Measurements from ENCODE around the gene IGIP. TPM values are rescaled to one million over a fixed set of nuclear protein-coding genes. Genes with fewer than 3 reads are reported as not detected.

IGIP gene
- polyA plus RNA-seq, 1 of the 3 experiments (the other 2 are of a cell fraction) = 0.72 TPM

- Histone ChIP-seq H3F3A (replicated peaks; ENCODE audit: insufficient read depth) (peaks cover 38% of the 10 kb centered on the region), H3K9ac (peak overlapping the region; percentile 73), H3K27me3 (ENCODE audit: insufficient read depth) (no peaks in the 10 kb centered on the region; the same call in 1 of the 2 replicates), H3K4me2 (peak overlapping the region; percentile 97), H3K4me3 (ENCODE audit: low read depth in 2 of 2, low read length in 1 of 2) (peak overlapping the region; percentile 78 to 79), H3K9me2 (no peaks in the 10 kb centered on the region), H3K79me2 (ENCODE audit: insufficient read depth) (peaks cover 42% of the 10 kb centered on the region), H4K20me1 (ENCODE audit: insufficient read depth) (peaks cover 7% of the 10 kb centered on the region), H3K9me3 (no peaks in the 10 kb centered on the region), H2AFZ (ENCODE audit: low read depth) (peak overlapping the region; percentile 97), H3K27ac (ENCODE audit: low read depth in 2 of 2, low read length in 1 of 2) (peak overlapping the region; percentile 77 to 94), H3K4me1 (ENCODE audit: control insufficient read depth in 1 of 2, insufficient read depth in 2 of 2, low read depth in 1 of 2, low read length in 1 of 2) (peaks cover 7 to 23% of the 10 kb centered on the region in 2 experiments; a peak in 3 of 4 replicates), H3K36me3 (replicated peaks in 1 of 2; ENCODE audit: control insufficient read depth in 1 of 2, insufficient read depth in 2 of 2, low read length in 1 of 2) (no peaks in the 10 kb centered on the region)
- CTCF ChIA-PET = interaction anchor here (0.7 to 2.7 kb wide), 10 partner anchors 14 to 264 kb away, joined by 3 to 13 read pairs (median 5); partner anchors contain the start of gene NRG2
- POLR2A ChIA-PET = interaction anchor here (0.9 to 1.0 kb wide), 3 partner anchors 11 to 67 kb away, joined by 3 to 4 read pairs (median 4); partner anchors contain the start of gene CYSTM1
- 1% methylated on average over 10 of the region's 88 CpGs for WGBS (ENCODE audit: low lambda C conversion rate)
- DNase-seq = peak; percentile 95
- no peak for TF ChIP-seq YY1 (IDR thresholded peaks at IDR 0.05; ENCODE audit: low read depth)
- TF ChIP-seq, protein P1, sequence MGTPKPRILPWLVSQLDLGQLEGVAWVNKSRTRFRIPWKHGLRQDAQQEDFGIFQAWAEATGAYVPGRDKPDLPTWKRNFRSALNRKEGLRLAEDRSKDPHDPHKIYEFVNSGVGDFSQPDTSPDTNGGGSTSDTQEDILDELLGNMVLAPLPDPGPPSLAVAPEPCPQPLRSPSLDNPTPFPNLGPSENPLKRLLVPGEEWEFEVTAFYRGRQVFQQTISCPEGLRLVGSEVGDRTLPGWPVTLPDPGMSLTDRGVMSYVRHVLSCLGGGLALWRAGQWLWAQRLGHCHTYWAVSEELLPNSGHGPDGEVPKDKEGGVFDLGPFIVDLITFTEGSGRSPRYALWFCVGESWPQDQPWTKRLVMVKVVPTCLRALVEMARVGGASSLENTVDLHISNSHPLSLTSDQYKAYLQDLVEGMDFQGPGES (IDR thresholded peaks at IDR 0.05; ENCODE audit: low read depth, low read length) = no peak
- no peak for TF ChIP-seq USF1 (IDR thresholded peaks at IDR 0.05; ENCODE audit: borderline replicate concordance, low read depth)
- TF ChIP-seq SIN3A (IDR thresholded peaks at IDR 0.05; ENCODE audit: borderline replicate concordance, low read depth, low read length) = no peak
- TF ChIP-seq TAF1 (IDR thresholded peaks at IDR 0.05; ENCODE audit: borderline replicate concordance, low read depth, low read length) = peak; percentile 55; the same call in 1 of the 2 replicates
- no peak for TF ChIP-seq RAD21 (IDR thresholded peaks at IDR 0.05; ENCODE audit: low read length)
- no peak for TF ChIP-seq FOSL2 (IDR thresholded peaks at IDR 0.05; ENCODE audit: borderline replicate concordance, low read depth)
- TF ChIP-seq FOXJ3 (CRISPR knock-in tag; IDR thresholded peaks at IDR 0.05) = no peak; the same call in 1 of the 2 replicates
- no peak for TF ChIP-seq TCF12 (IDR thresholded peaks at IDR 0.05)
- TF ChIP-seq NRF1 (IDR thresholded peaks at IDR 0.05; ENCODE audit: low read depth, low read length) = no peak
- no peak; the same call in 1 of the 2 replicates for TF ChIP-seq ELF1 (IDR thresholded peaks at IDR 0.05)
- no peak for TF ChIP-seq JUND (IDR thresholded peaks at IDR 0.05)
- TF ChIP-seq GATA2 (CRISPR knock-in tag; IDR thresholded peaks at IDR 0.05) = no peak
- TF ChIP-seq, protein P2, sequence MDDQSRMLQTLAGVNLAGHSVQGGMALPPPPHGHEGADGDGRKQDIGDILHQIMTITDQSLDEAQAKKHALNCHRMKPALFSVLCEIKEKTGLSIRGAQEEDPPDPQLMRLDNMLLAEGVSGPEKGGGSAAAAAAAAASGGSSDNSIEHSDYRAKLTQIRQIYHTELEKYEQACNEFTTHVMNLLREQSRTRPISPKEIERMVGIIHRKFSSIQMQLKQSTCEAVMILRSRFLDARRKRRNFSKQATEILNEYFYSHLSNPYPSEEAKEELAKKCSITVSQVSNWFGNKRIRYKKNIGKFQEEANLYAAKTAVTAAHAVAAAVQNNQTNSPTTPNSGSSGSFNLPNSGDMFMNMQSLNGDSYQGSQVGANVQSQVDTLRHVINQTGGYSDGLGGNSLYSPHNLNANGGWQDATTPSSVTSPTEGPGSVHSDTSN (IDR thresholded peaks at IDR 0.05) = no peak
- TF ChIP-seq EP300 (IDR thresholded peaks at IDR 0.05; ENCODE audit: borderline replicate concordance in 1 of 2, low read depth in 1 of 2, low read length in 1 of 2) = no peak; a peak in 1 of 4 replicates
- no peak for TF ChIP-seq EZH2phosphoT487 (IDR thresholded peaks at IDR 0.05; ENCODE audit: borderline replicate concordance, low read depth)
- TF ChIP-seq NFIC (IDR thresholded peaks at IDR 0.05; ENCODE audit: borderline replicate concordance) = no peak
- no peak for TF ChIP-seq GABPA (IDR thresholded peaks at IDR 0.05; ENCODE audit: low read depth)
- TF ChIP-seq, protein P3, sequence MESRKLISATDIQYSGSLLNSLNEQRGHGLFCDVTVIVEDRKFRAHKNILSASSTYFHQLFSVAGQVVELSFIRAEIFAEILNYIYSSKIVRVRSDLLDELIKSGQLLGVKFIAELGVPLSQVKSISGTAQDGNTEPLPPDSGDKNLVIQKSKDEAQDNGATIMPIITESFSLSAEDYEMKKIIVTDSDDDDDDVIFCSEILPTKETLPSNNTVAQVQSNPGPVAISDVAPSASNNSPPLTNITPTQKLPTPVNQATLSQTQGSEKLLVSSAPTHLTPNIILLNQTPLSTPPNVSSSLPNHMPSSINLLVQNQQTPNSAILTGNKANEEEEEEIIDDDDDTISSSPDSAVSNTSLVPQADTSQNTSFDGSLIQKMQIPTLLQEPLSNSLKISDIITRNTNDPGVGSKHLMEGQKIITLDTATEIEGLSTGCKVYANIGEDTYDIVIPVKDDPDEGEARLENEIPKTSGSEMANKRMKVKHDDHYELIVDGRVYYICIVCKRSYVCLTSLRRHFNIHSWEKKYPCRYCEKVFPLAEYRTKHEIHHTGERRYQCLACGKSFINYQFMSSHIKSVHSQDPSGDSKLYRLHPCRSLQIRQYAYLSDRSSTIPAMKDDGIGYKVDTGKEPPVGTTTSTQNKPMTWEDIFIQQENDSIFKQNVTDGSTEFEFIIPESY (IDR thresholded peaks at IDR 0.05; ENCODE audit: borderline replicate concordance, low read depth) = peak; percentile 48; the same call in 1 of the 2 replicates
- TF ChIP-seq TEAD4 (IDR thresholded peaks at IDR 0.05; ENCODE audit: borderline replicate concordance, insufficient read depth) = peak; percentile 30; the same call in 1 of the 2 replicates
- TF ChIP-seq POLR2AphosphoS5 (IDR thresholded peaks at IDR 0.05; ENCODE audit: low read depth, low read length) = peak; percentile 74
- TF ChIP-seq RXRA (IDR thresholded peaks at IDR 0.05; ENCODE audit: borderline replicate concordance, low read depth) = no peak
- no peak for TF ChIP-seq RCOR1 (IDR thresholded peaks at IDR 0.05; ENCODE audit: low read length)
- TF ChIP-seq REST (IDR thresholded peaks at IDR 0.05; ENCODE audit: low read depth, low read length) = peak; percentile 69
- TF ChIP-seq CHD2 (IDR thresholded peaks at IDR 0.05; ENCODE audit: low read length, partially characterized antibody) = peak; percentile 85
These were observed 18.2 kb upstream of the IGIP start for GRCh38 chr5:140107312-140108092.
